ENCODE measurements around the gene CACNG8.

DNA sequence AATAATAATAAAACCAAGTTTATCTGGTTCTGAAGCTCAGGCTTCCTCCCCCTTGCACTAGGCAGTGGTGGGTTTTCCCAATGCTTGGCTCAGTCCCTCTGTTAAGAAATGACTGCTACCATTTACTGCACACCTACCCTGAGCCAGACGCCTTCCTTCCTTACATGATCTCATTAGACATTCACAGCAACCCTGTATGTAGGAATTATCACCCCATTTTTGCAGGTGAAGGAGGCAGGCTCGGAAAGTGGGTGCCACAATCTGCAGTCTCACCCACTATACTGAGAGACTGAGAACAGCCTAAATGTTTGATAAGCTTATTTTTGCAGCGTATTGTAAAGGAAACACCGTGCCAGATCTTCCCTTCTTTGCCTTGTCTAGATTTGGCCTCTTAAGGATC is 18.3 kb upstream of the CACNG8 start:
- TF ChIP-seq EZH2 (IDR thresholded peaks at IDR 0.05; ENCODE audit: insufficient read depth, poor library complexity, severe bottlenecking) = no peak
- no peak for TF ChIP-seq EZH2phosphoT487 (IDR thresholded peaks at IDR 0.05; ENCODE audit: insufficient read depth, low read depth)

All from GM23248 (cell line).